GM12892 (cell line): ENCODE measurements around the gene CHRNA1.
"Not testable (repeated sequence)": the region's sequence is repeated elsewhere in the genome, so short reads cannot be mapped to it uniquely, and the experiment has no call there.

Experiments
- POLR2A ChIP-seq: IDR thresholded peaks from 2 replicates; pipeline ENCODE4 v1.6.1; 2011; ENCODE audit warnings: low read depth, low read length, control low read depth
- POLR2AphosphoS5 ChIP-seq: IDR thresholded peaks from 2 replicates; pipeline ENCODE4 v1.6.1; 2011; ENCODE audit warnings: low read depth, low read length, control low read depth

DNA sequence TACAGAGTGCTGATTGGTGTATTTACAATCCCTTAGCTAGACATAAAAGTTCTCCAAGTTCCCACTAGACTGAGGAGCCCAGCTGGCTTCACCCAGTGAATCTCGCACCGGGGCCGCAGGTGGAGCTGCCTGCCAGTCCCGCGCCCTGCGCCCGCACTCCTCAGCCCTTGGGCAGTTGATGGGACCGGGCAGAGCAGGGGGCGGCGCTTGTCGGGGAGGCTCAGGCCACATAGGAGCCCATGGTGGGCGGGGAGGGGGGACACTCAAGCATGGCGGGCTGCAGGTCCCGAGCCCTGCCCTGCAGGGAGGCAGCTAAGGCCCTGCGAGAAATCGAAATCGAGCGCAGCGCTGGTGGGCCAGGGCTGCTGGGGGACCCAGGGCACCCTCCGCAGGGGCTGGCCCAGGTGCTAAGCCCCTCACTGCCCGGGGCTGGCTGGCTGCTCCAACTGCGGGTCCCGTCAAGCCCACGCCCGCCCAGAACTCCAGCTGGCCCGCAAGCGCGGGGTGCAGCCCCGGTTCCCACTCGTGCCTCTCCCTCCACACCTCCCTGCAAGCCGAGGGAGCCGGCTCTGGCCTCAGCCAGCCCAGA is 54.8 kb downstream of the CHRNA1 start:
- TF ChIP-seq POLR2A, POLR2AphosphoS5: not testable (repeated sequence)
